ENCODE results near the gene STYXL1.

Gene STYXL1

GRCh38 chr7:75971309-75971960 is 76.4 kb downstream of the STYXL1 start:
- Histone ChIP-seq H3K27ac (ENCODE audit: low read depth, low read length) (no peak overlapping the region), H3K27me3 (ENCODE audit: control insufficient read depth, insufficient read depth, low read length) (no peaks in the 10 kb centered on the region)

GRCh38 chr7:75969704-75970498 is 77.9 kb downstream of the STYXL1 start:
- no peak overlapping the region for H3K4me3 ChIP-seq (ENCODE audit: low read depth, low read length)
- no peaks in the 10 kb centered on the region for H3K27me3 ChIP-seq (ENCODE audit: control insufficient read depth, insufficient read depth, low read length)
- H3K9ac ChIP-seq (ENCODE audit: low read depth, low read length), result no peak overlapping the region
- H3K27ac ChIP-seq (ENCODE audit: low read depth, low read length), result no peak overlapping the region
- H3K9me3 ChIP-seq (ENCODE audit: control insufficient read depth, insufficient read depth, low read length), result no peaks in the 10 kb centered on the region
- H3K36me3 ChIP-seq (ENCODE audit: control insufficient read depth, insufficient read depth, low read length), result peaks cover 51% of the 10 kb centered on the region
- no peaks in the 10 kb centered on the region for H3K4me1 ChIP-seq (ENCODE audit: control insufficient read depth, insufficient read depth, low read length)

More at GRCh38 chr7:75971309-75971960, 76.4 kb downstream of the STYXL1 start:
- H3K9me3 ChIP-seq (ENCODE audit: control insufficient read depth, insufficient read depth, low read length), result no peaks in the 10 kb centered on the region
- H3K36me3 ChIP-seq (ENCODE audit: control insufficient read depth, insufficient read depth, low read length), result peaks cover 42% of the 10 kb centered on the region
- H3K9ac ChIP-seq (ENCODE audit: low read depth, low read length), result no peak overlapping the region
- H3K4me3 ChIP-seq (ENCODE audit: low read depth, low read length), result no peak overlapping the region
- H3K4me1 ChIP-seq (ENCODE audit: control insufficient read depth, insufficient read depth, low read length), result no peaks in the 10 kb centered on the region

GRCh38 chr7:75969182-75969581 is 78.6 kb downstream of the STYXL1 start:
- Histone ChIP-seq H3K36me3 (ENCODE audit: control insufficient read depth, insufficient read depth, low read length) (peaks cover 47% of the 10 kb centered on the region), H3K9me3 (ENCODE audit: control insufficient read depth, insufficient read depth, low read length) (no peaks in the 10 kb centered on the region), H3K27ac (ENCODE audit: low read depth, low read length) (no peak overlapping the region), H3K9ac (ENCODE audit: low read depth, low read length) (no peak overlapping the region), H3K27me3 (ENCODE audit: control insufficient read depth, insufficient read depth, low read length) (no peaks in the 10 kb centered on the region), H3K4me3 (ENCODE audit: low read depth, low read length) (no peak overlapping the region), H3K4me1 (ENCODE audit: control insufficient read depth, insufficient read depth, low read length) (no peaks in the 10 kb centered on the region)

- H3K4me3 ChIP-seq (ENCODE audit: low read depth, low read length), result no peak overlapping the region
- peaks cover 42% of the 10 kb centered on the region for H3K36me3 ChIP-seq (ENCODE audit: control insufficient read depth, insufficient read depth, low read length)
- H3K4me1 ChIP-seq (ENCODE audit: control insufficient read depth, insufficient read depth, low read length), result no peaks in the 10 kb centered on the region
- no peaks in the 10 kb centered on the region for H3K27me3 ChIP-seq (ENCODE audit: control insufficient read depth, insufficient read depth, low read length)
- no peak overlapping the region for H3K9ac ChIP-seq (ENCODE audit: low read depth, low read length)
- no peaks in the 10 kb centered on the region for H3K9me3 ChIP-seq (ENCODE audit: control insufficient read depth, insufficient read depth, low read length)
- H3K27ac ChIP-seq (ENCODE audit: low read depth, low read length), result no peak overlapping the region
Measured at GRCh38 chr7:75968561-75969001, 79.2 kb downstream of the STYXL1 start.

GRCh38 chr7:75968012-75968411 is 79.8 kb downstream of the STYXL1 start:
- Histone ChIP-seq H3K27me3 (ENCODE audit: control insufficient read depth, insufficient read depth, low read length) (no peaks in the 10 kb centered on the region), H3K9me3 (ENCODE audit: control insufficient read depth, insufficient read depth, low read length) (no peaks in the 10 kb centered on the region), H3K4me1 (ENCODE audit: control insufficient read depth, insufficient read depth, low read length) (no peaks in the 10 kb centered on the region), H3K36me3 (ENCODE audit: control insufficient read depth, insufficient read depth, low read length) (peaks cover 43% of the 10 kb centered on the region), H3K4me3 (ENCODE audit: low read depth, low read length) (no peak overlapping the region), H3K27ac (ENCODE audit: low read depth, low read length) (no peak overlapping the region), H3K9ac (ENCODE audit: low read depth, low read length) (no peak overlapping the region)

GRCh38 chr7:75967487-75967997 is 80.3 kb downstream of the STYXL1 start:
- no peaks in the 10 kb centered on the region for H3K9me3 ChIP-seq (ENCODE audit: control insufficient read depth, insufficient read depth, low read length)
- H3K36me3 ChIP-seq (ENCODE audit: control insufficient read depth, insufficient read depth, low read length), result peaks cover 41% of the 10 kb centered on the region
- no peaks in the 10 kb centered on the region for H3K4me1 ChIP-seq (ENCODE audit: control insufficient read depth, insufficient read depth, low read length)
- no peak overlapping the region for H3K9ac ChIP-seq (ENCODE audit: low read depth, low read length)
- no peaks in the 10 kb centered on the region for H3K27me3 ChIP-seq (ENCODE audit: control insufficient read depth, insufficient read depth, low read length)
- H3K4me3 ChIP-seq (ENCODE audit: low read depth, low read length), result no peak overlapping the region
- no peak overlapping the region for H3K27ac ChIP-seq (ENCODE audit: low read depth, low read length)

GRCh38 chr7:75967055-75967454 is 80.7 kb downstream of the STYXL1 start:
- Histone ChIP-seq H3K36me3 (ENCODE audit: control insufficient read depth, insufficient read depth, low read length) (peaks cover 41% of the 10 kb centered on the region), H3K4me3 (ENCODE audit: low read depth, low read length) (no peak overlapping the region), H3K4me1 (ENCODE audit: control insufficient read depth, insufficient read depth, low read length) (no peaks in the 10 kb centered on the region), H3K9ac (ENCODE audit: low read depth, low read length) (no peak overlapping the region), H3K9me3 (ENCODE audit: control insufficient read depth, insufficient read depth, low read length) (no peaks in the 10 kb centered on the region), H3K27me3 (ENCODE audit: control insufficient read depth, insufficient read depth, low read length) (no peaks in the 10 kb centered on the region), H3K27ac (ENCODE audit: low read depth, low read length) (no peak overlapping the region)

GRCh38 chr7:75966190-75966961 is 81.4 kb downstream of the STYXL1 start:
- Histone ChIP-seq H3K9me3 (ENCODE audit: control insufficient read depth, insufficient read depth, low read length) (no peaks in the 10 kb centered on the region), H3K4me3 (ENCODE audit: low read depth, low read length) (no peak overlapping the region), H3K27ac (ENCODE audit: low read depth, low read length) (no peak overlapping the region), H3K36me3 (ENCODE audit: control insufficient read depth, insufficient read depth, low read length) (peaks cover 45% of the 10 kb centered on the region), H3K4me1 (ENCODE audit: control insufficient read depth, insufficient read depth, low read length) (no peaks in the 10 kb centered on the region), H3K27me3 (ENCODE audit: control insufficient read depth, insufficient read depth, low read length) (no peaks in the 10 kb centered on the region), H3K9ac (ENCODE audit: low read depth, low read length) (no peak overlapping the region)

GRCh38 chr7:75965617-75966016 is 82.2 kb downstream of the STYXL1 start:
- H3K9ac ChIP-seq (ENCODE audit: low read depth, low read length), result no peak overlapping the region
- no peak overlapping the region for H3K27ac ChIP-seq (ENCODE audit: low read depth, low read length)
- H3K36me3 ChIP-seq (ENCODE audit: control insufficient read depth, insufficient read depth, low read length), result peaks cover 45% of the 10 kb centered on the region
- no peaks in the 10 kb centered on the region for H3K9me3 ChIP-seq (ENCODE audit: control insufficient read depth, insufficient read depth, low read length)
- H3K27me3 ChIP-seq (ENCODE audit: control insufficient read depth, insufficient read depth, low read length), result no peaks in the 10 kb centered on the region
- H3K4me1 ChIP-seq (ENCODE audit: control insufficient read depth, insufficient read depth, low read length), result no peaks in the 10 kb centered on the region
- H3K4me3 ChIP-seq (ENCODE audit: low read depth, low read length), result no peak overlapping the region

GRCh38 chr7:75963381-75963995 is 84.3 kb downstream of the STYXL1 start:
- H3K36me3 ChIP-seq (ENCODE audit: control insufficient read depth, insufficient read depth, low read length), result peaks cover 60% of the 10 kb centered on the region
- H3K4me3 ChIP-seq (ENCODE audit: low read depth, low read length), result no peak overlapping the region
- H3K27me3 ChIP-seq (ENCODE audit: control insufficient read depth, insufficient read depth, low read length), result no peaks in the 10 kb centered on the region
- H3K9ac ChIP-seq (ENCODE audit: low read depth, low read length), result no peak overlapping the region
- no peak overlapping the region for H3K27ac ChIP-seq (ENCODE audit: low read depth, low read length)
- H3K4me1 ChIP-seq (ENCODE audit: control insufficient read depth, insufficient read depth, low read length), result no peaks in the 10 kb centered on the region
- no peaks in the 10 kb centered on the region for H3K9me3 ChIP-seq (ENCODE audit: control insufficient read depth, insufficient read depth, low read length)

Measured in HUES48 (cell line).